SK-N-SH (cell line): ENCODE data around the gene COX7B2. TPM values are rescaled to one million over a fixed set of nuclear protein-coding genes. Genes with fewer than 3 reads are reported as not detected.

Experiments
- CTCF ChIA-PET: fragments of 300-600, 350-600 bp; formaldehyde crosslinking; extraction: SDS; loops from one replicate; lab custom pipeline; 2021; lab: Yijun Ruan, JAX
- POLR2A ChIA-PET: fragments of 350-600 bp; sonication (Branson Sonifier 250); formaldehyde crosslinking; extraction: SDS; loops from one replicate; lab custom pipeline; 2020; ENCODE audit warnings: antibody characterized with exemption, inconsistent platforms; lab: Yijun Ruan, JAX
- DNase-seq: peaks from one replicate; pipeline ENCODE4 v3.0.0; 2012
- H2AFZ ChIP-seq: fragments of 200-600 bp; sonication (generic); 2 replicates; pipeline ENCODE4 v1.8.1; 2016; ENCODE audit warnings: antibody characterized with exemption, mild to moderate bottlenecking, low read depth
- H3F3A ChIP-seq: fragments of 200-600 bp; sonication (generic); replicated peaks from 2 replicates; pipeline ENCODE3; 2016; ENCODE audit warnings: antibody characterized with exemption, mild to moderate bottlenecking; ENCODE audit not compliant: insufficient read depth
- H3K27ac ChIP-seq, 2 experiments: fragments of 200-500 bp in 1 of 2; fragments of 200-600 bp in 1 of 2; sonication (Bioruptor generic) in 1 of 2; sonication (generic), shearing (Covaris generic) in 1 of 2; 2 replicates each; pipeline versions ENCODE4 v1.5.1 to v1.6.1; 2014 to 2016; ENCODE audit warnings: low read depth in 2 of 2, inconsistent platforms in 1 of 2, low read length in 1 of 2, mild to moderate bottlenecking in 1 of 2, mixed read lengths in 1 of 2
- H3K27me3 ChIP-seq: fragments of 200-600 bp; sonication (generic), shearing (Covaris generic); 2 replicates; pipeline ENCODE4 v1.6.1; 2016; ENCODE audit warnings: mixed run types; ENCODE audit not compliant: insufficient read depth
- H3K36me3 ChIP-seq, 2 experiments: fragments of 200-500 bp in 1 of 2; fragments of 200-600 bp in 1 of 2; sonication (Bioruptor generic) in 1 of 2; sonication (generic) in 1 of 2; replicated peaks in 1 of 2; 2 replicates each; pipeline versions ENCODE3 to v1.5.1; 2014 to 2016; ENCODE audit warnings: low read length in 1 of 2, mild to moderate bottlenecking in 1 of 2; ENCODE audit not compliant: insufficient read depth in 2 of 2, control insufficient read depth in 1 of 2
- H3K4me1 ChIP-seq, 2 experiments: fragments of 200-500 bp in 1 of 2; fragments of 200-600 bp in 1 of 2; sonication (Bioruptor generic) in 1 of 2; sonication (generic), shearing (Covaris generic) in 1 of 2; 2 replicates each; pipeline versions ENCODE4 v1.5.1 to v1.6.1; 2014 to 2016; ENCODE audit warnings: low read depth in 1 of 2, low read length in 1 of 2, mixed run types in 1 of 2; ENCODE audit not compliant: insufficient read depth in 2 of 2, control insufficient read depth in 1 of 2
- H3K4me2 ChIP-seq: fragments of 200-600 bp; sonication (generic), shearing (Covaris generic); 2 replicates; pipeline ENCODE4 v1.6.1; 2017; ENCODE audit warnings: mixed run types
- H3K4me3 ChIP-seq, 2 experiments: fragments of 200-500 bp in 1 of 2; fragments of 200-600 bp in 1 of 2; sonication (Bioruptor generic) in 1 of 2; sonication (generic), shearing (Covaris generic) in 1 of 2; 2 replicates each; pipeline versions ENCODE4 v1.5.1 to v1.8.1; 2014 to 2016; ENCODE audit warnings: low read depth in 2 of 2, inconsistent platforms in 1 of 2, low read length in 1 of 2, mild to moderate bottlenecking in 1 of 2, mixed read lengths in 1 of 2, moderate library complexity in 1 of 2
- H3K79me2 ChIP-seq: fragments of 200-600 bp; sonication (generic); 2 replicates; pipeline ENCODE4 v1.8.1; 2017; ENCODE audit warnings: mild to moderate bottlenecking; ENCODE audit not compliant: insufficient read depth
- H3K9ac ChIP-seq: fragments of 200-600 bp; sonication (generic); 2 replicates; pipeline ENCODE4 v1.6.1; 2017; ENCODE audit warnings: mixed run types
- H3K9me2 ChIP-seq: fragments of 200-600 bp; sonication (generic); 2 replicates; pipeline ENCODE4 v1.6.1; 2017; ENCODE audit warnings: mixed run types
- H3K9me3 ChIP-seq: fragments of 200-600 bp; sonication (generic); 2 replicates; pipeline ENCODE4 v1.6.1; 2017; ENCODE audit warnings: mixed run types, mild to moderate bottlenecking, moderate library complexity
- H4K20me1 ChIP-seq: fragments of 200-600 bp; sonication (generic); 2 replicates; pipeline ENCODE4 v1.6.1; 2017; ENCODE audit warnings: mild to moderate bottlenecking, mixed run types; ENCODE audit not compliant: insufficient read depth
- CTCF ChIP-seq: fragments of 200-600 bp; sonication (generic); IDR thresholded peaks from 2 replicates; pipeline ENCODE4 v1.6.1; 2017; ENCODE audit warnings: antibody characterized with exemption, mild to moderate bottlenecking, moderate library complexity
- EP300 ChIP-seq, 2 experiments: IDR thresholded peaks; 2 replicates each; pipeline versions ENCODE4 v1.4.0 to v1.6.1; 2012; ENCODE audit warnings: borderline replicate concordance in 1 of 2, low read depth in 1 of 2, low read length in 1 of 2
- EZH2phosphoT487 ChIP-seq: fragments of 200-600 bp; sonication (generic); IDR thresholded peaks from 2 replicates; pipeline ENCODE4 v1.6.1; 2017; ENCODE audit warnings: low read depth, mixed run types, mild to moderate bottlenecking, antibody characterized with exemption, moderate library complexity, borderline replicate concordance
- FOSL2 ChIP-seq: IDR thresholded peaks from 2 replicates; pipeline ENCODE4 v1.4.0; 2012; ENCODE audit warnings: low read depth, mild to moderate bottlenecking, moderate library complexity, borderline replicate concordance
- FOXJ3 ChIP-seq: sonication (generic); formaldehyde crosslinking; IDR thresholded peaks from 2 replicates; pipeline ENCODE4 v1.5.1; 2020; ENCODE audit warnings: mild to moderate bottlenecking, missing genetic modification reagents
- FOXM1 ChIP-seq: IDR thresholded peaks from 2 replicates; pipeline ENCODE4 v1.4.0; 2012; ENCODE audit warnings: low read depth, mild to moderate bottlenecking
- GABPA ChIP-seq: IDR thresholded peaks from 2 replicates; pipeline ENCODE4 v1.4.0; 2012; ENCODE audit warnings: low read depth, mild to moderate bottlenecking
- GATA2 ChIP-seq: sonication (generic); formaldehyde crosslinking; IDR thresholded peaks from 2 replicates; pipeline ENCODE4 v1.5.0; 2020; ENCODE audit warnings: mild to moderate bottlenecking, missing genetic modification reagents
- JUND ChIP-seq: IDR thresholded peaks from 2 replicates; pipeline ENCODE4 v1.4.0; 2012
- MAX ChIP-seq: IDR thresholded peaks from 2 replicates; pipeline ENCODE4 v1.4.0; 2012; ENCODE audit warnings: low read depth
- MEF2A ChIP-seq: IDR thresholded peaks from 2 replicates; pipeline ENCODE4 v1.4.0; 2012; ENCODE audit warnings: low read depth, borderline replicate concordance
- MXI1 ChIP-seq: IDR thresholded peaks from 2 replicates; pipeline ENCODE4 v1.6.1; 2012; ENCODE audit warnings: mild to moderate bottlenecking, low read depth, low read length, improper control_type of control experiment
- NFIC ChIP-seq: IDR thresholded peaks from 2 replicates; pipeline ENCODE4 v1.4.0; 2012; ENCODE audit warnings: borderline replicate concordance
- NRF1 ChIP-seq: IDR thresholded peaks from 2 replicates; pipeline ENCODE4 v1.6.1; 2012; ENCODE audit warnings: low read depth, mild to moderate bottlenecking, low read length
- POLR2AphosphoS5 ChIP-seq: IDR thresholded peaks from 2 replicates; pipeline ENCODE4 v1.6.1; 2012; ENCODE audit warnings: low read depth, low read length
- RAD21 ChIP-seq: IDR thresholded peaks from 2 replicates; pipeline ENCODE4 v1.6.1; 2012; ENCODE audit warnings: mild to moderate bottlenecking, low read length
- RFX5 ChIP-seq: IDR thresholded peaks from 2 replicates; pipeline ENCODE4 v1.6.1; 2012; ENCODE audit warnings: mild to moderate bottlenecking, improper control_type of control experiment, low read length
- RXRA ChIP-seq: IDR thresholded peaks from 2 replicates; pipeline ENCODE4 v1.4.0; 2012; ENCODE audit warnings: low read depth, mild to moderate bottlenecking, borderline replicate concordance
- SMC3 ChIP-seq: IDR thresholded peaks from 2 replicates; pipeline ENCODE4 v1.6.1; 2012; ENCODE audit warnings: low read depth, low read length, improper control_type of control experiment
- TCF12 ChIP-seq: IDR thresholded peaks from 2 replicates; pipeline ENCODE4 v1.4.0; 2012
- USF2 ChIP-seq: fragments of 150-350 bp; IDR thresholded peaks from 2 replicates; pipeline ENCODE4 v1.6.1; 2017; ENCODE audit warnings: antibody characterized with exemption, low read length, low read depth, borderline replicate concordance
- YY1 ChIP-seq: IDR thresholded peaks from 2 replicates; pipeline ENCODE4 v1.4.0; 2012; ENCODE audit warnings: low read depth, mild to moderate bottlenecking
- ZBTB33 ChIP-seq: IDR thresholded peaks from 2 replicates; pipeline ENCODE4 v1.4.0; 2012; ENCODE audit warnings: low read depth, borderline replicate concordance
- WGBS: methylation state at CpG from one replicate; pipeline ENCODE4 v1.1.6; 2017; ENCODE audit warnings: low lambda C conversion rate; 5-methylcytosine and 5-hydroxymethylcytosine counted together
- polyA plus RNA-seq, 3 experiments: library from polyadenylated mRNA; depleted of rRNA; stranded (reverse); fragments of >200 nt; gene quantifications; 2 replicates each; pipeline ENCODE4 v1.2.3, GENCODE V29; 2012

The COX7B2 gene
- polyA plus RNA-seq, 1 of the 3 experiments (the other 2 are of a cell fraction) = not detected

- no peak overlapping the region for H3K9ac ChIP-seq
- WGBS = 0% methylated on average over 1 of the region's 1 CpG
- H3K4me1 ChIP-seq = peaks cover 0 to 15% of the 10 kb centered on the region in 2 experiments; a peak in 1 of 4 replicates
- TF ChIP-seq JUND = no peak
- TF ChIP-seq FOXJ3 (CRISPR knock-in tag) = no peak
- no peak for TF ChIP-seq NFIC
- TF ChIP-seq GABPA = no peak
- TF ChIP-seq SMC3 = no peak
- no peak for TF ChIP-seq RAD21
- TF ChIP-seq USF2 = no peak
- TF ChIP-seq FOXM1 = no peak
- no peak for TF ChIP-seq CTCF
- TF ChIP-seq NRF1 = no peak
- no peak for TF ChIP-seq YY1
- TF ChIP-seq GATA2 (CRISPR knock-in tag) = no peak
- no peak for TF ChIP-seq MXI1
- no peak for TF ChIP-seq MEF2A
- no peak for TF ChIP-seq POLR2AphosphoS5
- no peak for TF ChIP-seq RXRA
- TF ChIP-seq EZH2phosphoT487 = no peak
- no peak for TF ChIP-seq RFX5
- TF ChIP-seq FOSL2 = no peak
- no peak overlapping the region for H3K27ac ChIP-seq
- CTCF ChIA-PET = no interaction called here
- no peaks in the 10 kb centered on the region for H3K27me3 ChIP-seq
- no peaks in the 10 kb centered on the region for H3K9me2 ChIP-seq
- no peaks in the 10 kb centered on the region for H3K79me2 ChIP-seq
- H3F3A ChIP-seq = no peaks in the 10 kb centered on the region
- POLR2A ChIA-PET = no interaction called here
- no peak overlapping the region for H2AFZ ChIP-seq
- H4K20me1 ChIP-seq = no peaks in the 10 kb centered on the region
- DNase-seq = no peak
- no peaks in the 10 kb centered on the region for H3K36me3 ChIP-seq
- no peak overlapping the region for H3K4me3 ChIP-seq
- no peaks in the 10 kb centered on the region for H3K9me3 ChIP-seq
- no peak overlapping the region for H3K4me2 ChIP-seq
Observed at GRCh38 chr4:46949822-46950221, 40.8 kb upstream of the COX7B2 start.

GRCh38 chr4:46947541-46947940, 38.5 kb upstream of the COX7B2 start:
- H3K36me3 ChIP-seq = no peaks in the 10 kb centered on the region
- no peak overlapping the region for H3K4me3 ChIP-seq
- 13% methylated on average over 2 of the region's 2 CpGs for WGBS
- no peak overlapping the region for H3K4me2 ChIP-seq
- H3K9me3 ChIP-seq = no peaks in the 10 kb centered on the region
- H3K27me3 ChIP-seq = no peaks in the 10 kb centered on the region
- no peak overlapping the region for H2AFZ ChIP-seq
- peaks cover 0 to 15% of the 10 kb centered on the region in 2 experiments; a peak in 1 of 4 replicates for H3K4me1 ChIP-seq
- DNase-seq = no peak
- H3F3A ChIP-seq = no peaks in the 10 kb centered on the region
- H3K9me2 ChIP-seq = no peaks in the 10 kb centered on the region
- CTCF ChIA-PET = no interaction called here
- no peak overlapping the region for H3K9ac ChIP-seq
- no peak overlapping the region for H3K27ac ChIP-seq
- POLR2A ChIA-PET = no interaction called here
- no peaks in the 10 kb centered on the region for H3K79me2 ChIP-seq
- H4K20me1 ChIP-seq = no peaks in the 10 kb centered on the region
- TF ChIP-seq GABPA (no peak), RFX5 (no peak), YY1 (no peak), CTCF (no peak), EZH2phosphoT487 (no peak), EP300 (IDR thresholded peaks at IDR 0.05; ENCODE audit: borderline replicate concordance in 1 of 2, low read depth in 1 of 2, low read length in 1 of 2) (no peak), MXI1 (no peak), ZBTB33 (no peak), NRF1 (no peak), MAX (no peak), TCF12 (no peak), SMC3 (no peak)
